Keratinocyte (primary cell): ENCODE data around the gene CMSS1. TPM values are rescaled to one million over a fixed set of nuclear protein-coding genes. Genes with fewer than 3 reads are reported as not detected.

Experiments used
- DNase-seq: peaks from one replicate; pipeline ENCODE4 v3.0.0-alpha.2; 2011; ENCODE audit warnings: low read depth, missing footprints, low spot score
- FAIRE-seq: peaks from 2 replicates; lab custom pipeline; 2011; peaks lifted over from hg19 to GRCh38; lab: Jason Lieb, UNC
- H2AFZ ChIP-seq: 2 replicates; pipeline ENCODE4 v1.6.0; 2012; ENCODE audit warnings: low read length, control low read depth, inconsistent platforms; ENCODE audit not compliant: control insufficient read depth
- H3K27ac ChIP-seq: 2 replicates; pipeline ENCODE4 v1.5.1; 2011; ENCODE audit warnings: low read length; ENCODE audit not compliant: control insufficient read depth, insufficient read depth
- H3K27me3 ChIP-seq: 3 replicates; pipeline ENCODE4 v1.6.0; 2011; ENCODE audit warnings: low read length; ENCODE audit not compliant: control insufficient read depth, insufficient read depth; ENCODE audit errors: extremely low read depth
- H3K36me3 ChIP-seq, 2 experiments: 2 replicates in 1 of 2; 3 replicates in 1 of 2; pipeline ENCODE4 v1.5.1; 2011; ENCODE audit warnings: low read length in 2 of 2, mild to moderate bottlenecking in 1 of 2; ENCODE audit not compliant: control insufficient read depth in 2 of 2, insufficient read depth in 2 of 2; ENCODE audit errors: extremely low read depth in 1 of 2
- H3K4me1 ChIP-seq: 3 replicates; pipeline ENCODE4 v1.5.1; 2011; ENCODE audit warnings: low read length; ENCODE audit not compliant: control insufficient read depth, insufficient read depth; ENCODE audit errors: extremely low read depth
- H3K4me2 ChIP-seq: 3 replicates; pipeline ENCODE4 v1.6.0; 2011; ENCODE audit warnings: low read depth, low read length; ENCODE audit not compliant: control insufficient read depth, insufficient read depth; ENCODE audit errors: extremely low read depth
- H3K4me3 ChIP-seq, 3 experiments: fragments of 200-600 bp in 1 of 3; sonication (generic) in 1 of 3; 2 replicates in 2 of 3; 3 replicates in 1 of 3; pipeline ENCODE4 v1.5.1; 2011 to 2016; ENCODE audit warnings: low read length in 3 of 3, mild to moderate bottlenecking in 3 of 3, control low read depth in 2 of 3, inconsistent platforms in 1 of 3, low read depth in 1 of 3, mixed read lengths in 1 of 3, mixed run types in 1 of 3, moderate library complexity in 1 of 3; ENCODE audit not compliant: control insufficient read depth in 2 of 3, insufficient read depth in 2 of 3; ENCODE audit errors: extremely low read depth in 1 of 3
- H3K79me2 ChIP-seq: 2 replicates; pipeline ENCODE4 v1.6.0; 2012; ENCODE audit warnings: low read length; ENCODE audit not compliant: control insufficient read depth, insufficient read depth
- H3K9ac ChIP-seq: 3 replicates; pipeline ENCODE4 v1.6.0; 2011; ENCODE audit warnings: low read length; ENCODE audit not compliant: control insufficient read depth, insufficient read depth; ENCODE audit errors: extremely low read depth
- H3K9me1 ChIP-seq: 3 replicates; pipeline ENCODE4 v1.6.0; 2011; ENCODE audit warnings: low read length; ENCODE audit not compliant: control insufficient read depth, insufficient read depth; ENCODE audit errors: extremely low read depth
- H3K9me3 ChIP-seq: 2 replicates; pipeline ENCODE4 v1.5.1; 2012; ENCODE audit warnings: low read depth, low read length; ENCODE audit not compliant: control insufficient read depth
- H4K20me1 ChIP-seq: 3 replicates; pipeline ENCODE4 v1.6.0; 2011; ENCODE audit warnings: low read length; ENCODE audit not compliant: control insufficient read depth, insufficient read depth; ENCODE audit errors: extremely low read depth
- CTCF ChIP-seq, 3 experiments: IDR thresholded peaks in 1 of 3; conservative IDR thresholded peaks in 1 of 3; optimal IDR thresholded peaks in 1 of 3; 2 replicates in 2 of 3; 3 replicates in 1 of 3; pipeline versions ENCODE3 to v1.5.1; 2011; ENCODE audit warnings: low read length in 3 of 3, mild to moderate bottlenecking in 3 of 3, moderate library complexity in 2 of 3, control low read depth in 1 of 3, inconsistent platforms in 1 of 3; ENCODE audit not compliant: insufficient read depth in 2 of 3; ENCODE audit errors: extremely low read depth in 1 of 3
- EZH2 ChIP-seq: IDR thresholded peaks from one replicate; pipeline ENCODE4 v1.6.1; 2012; ENCODE audit warnings: inconsistent platforms, mild to moderate bottlenecking, low read length, moderate library complexity
- dilution Hi-C: fragments of 300-500 bp; cut with MboI; formaldehyde crosslinking; loops from one replicate; pipeline ENCODE4 v1.7.0; 2020; ENCODE audit warnings: low sequenced_read_pairs; ENCODE audit not compliant: extremely low pct_ligation_motif_present
- polyA plus RNA-seq, 5 experiments: library from polyadenylated mRNA; depleted of rRNA in 3 of 5; stranded (reverse) in 3 of 5; stranded (forward) in 1 of 5; unstranded in 1 of 5; fragments of >200 nt; gene quantifications; 1 replicate in 1 of 5; 2 replicates in 3 of 5; 3 replicates in 1 of 5; pipeline versions ENCODE4 v1.2.1 to v1.2.3, GENCODE V29; 2011 to 2012; ENCODE audit warnings: missing spikeins in 2 of 5, low read depth in 1 of 5, low replicate concordance in 1 of 5

The CMSS1 gene
- polyA plus RNA-seq, 1 donor (not counting 4 experiments of a cell fraction or from before 2014, with no cell fraction given): 37.2 TPM

- Histone ChIP-seq H4K20me1 (no peaks in the 10 kb centered on the region), H2AFZ (peak overlapping the region; percentile 5), H3K9me3 (no peaks in the 10 kb centered on the region), H3K27me3 (no peaks in the 10 kb centered on the region), H3K9ac (peak overlapping the region; percentile 24), H3K36me3 (peaks cover 0 to 4% of the 10 kb centered on the region in 2 experiments), H3K9me1 (no peaks in the 10 kb centered on the region), H3K4me1 (peaks cover 30% of the 10 kb centered on the region), H3K4me2 (peak overlapping the region; percentile 39), H3K27ac (peak overlapping the region; percentile 66), H3K79me2 (no peaks in the 10 kb centered on the region), H3K4me3 (no peak overlapping the region)
- dilution Hi-C loops: no loop called here
- FAIRE-seq (peak; percentile 32), DNase-seq (no peak)
- TF ChIP-seq EZH2: no peak
- no peak for TF ChIP-seq CTCF (optimal IDR thresholded peaks at IDR 0.05 in 1 of 3, IDR thresholded peaks at IDR 0.05 in 1 of 3, conservative IDR thresholded peaks at IDR 0.05 in 1 of 3; ENCODE audit: extremely low read depth in 1 of 3, insufficient read depth in 2 of 3, low read length in 3 of 3)
Measured at GRCh38 chr3:100024520-100025303, 207.1 kb downstream of the CMSS1 start.

DNA sequence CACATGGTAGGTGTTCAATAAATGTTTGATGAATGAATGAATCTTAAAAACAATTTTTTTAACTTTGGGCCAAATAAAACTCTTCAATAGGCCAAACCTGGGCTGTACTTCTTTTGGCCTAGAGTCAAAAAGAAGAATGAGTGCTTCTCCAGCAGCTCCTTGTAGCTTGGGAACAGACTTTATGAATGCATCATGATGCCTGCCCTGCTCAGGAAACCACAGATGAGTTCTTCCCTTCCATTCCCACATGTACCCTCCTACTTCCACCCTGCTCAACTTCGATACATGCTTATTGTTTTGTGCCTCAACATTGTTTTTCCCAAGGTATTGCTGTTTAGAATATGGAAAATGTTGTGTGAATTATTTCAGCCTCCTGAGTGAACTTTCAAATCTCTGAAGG, 209.7 kb downstream of the CMSS1 start:
- H3K36me3 ChIP-seq: peaks cover 0 to 4% of the 10 kb centered on the region in 2 experiments
- TF ChIP-seq CTCF (optimal IDR thresholded peaks at IDR 0.05 in 1 of 3, IDR thresholded peaks at IDR 0.05 in 1 of 3, conservative IDR thresholded peaks at IDR 0.05 in 1 of 3; ENCODE audit: extremely low read depth in 1 of 3, insufficient read depth in 2 of 3, low read length in 3 of 3): no peak
- no peak for TF ChIP-seq EZH2
- no peaks in the 10 kb centered on the region for H4K20me1 ChIP-seq
- DNase-seq (no peak), FAIRE-seq (peak; percentile 34)
- no peaks in the 10 kb centered on the region for H3K9me3 ChIP-seq
- no peak overlapping the region for H2AFZ ChIP-seq
- H3K4me3 ChIP-seq: no peak overlapping the region
- H3K4me2 ChIP-seq: no peak overlapping the region
- no peaks in the 10 kb centered on the region for H3K79me2 ChIP-seq
- H3K4me1 ChIP-seq: peaks cover 45% of the 10 kb centered on the region
- dilution Hi-C loops: no loop called here
- no peaks in the 10 kb centered on the region for H3K9me1 ChIP-seq
- no peak overlapping the region for H3K27ac ChIP-seq
- no peak overlapping the region for H3K9ac ChIP-seq
- H3K27me3 ChIP-seq: no peaks in the 10 kb centered on the region
